Activated CD4-positive, alpha-beta T cell treated with anti-CD3 and anti-CD28 coated beads for 24 hours (primary cell): Measurements from ENCODE around the gene RFT1.
A peak's percentile ranks its signal among the peaks of the same experiment; 100 is the strongest.

ENCODE experiments used
- DNase-seq, 2 donors: peaks; one replicate each; pipeline ENCODE4 v3.0.0-alpha.2; 2020; ENCODE audit warnings: low read depth in 2 of 2

Gene RFT1

DNA sequence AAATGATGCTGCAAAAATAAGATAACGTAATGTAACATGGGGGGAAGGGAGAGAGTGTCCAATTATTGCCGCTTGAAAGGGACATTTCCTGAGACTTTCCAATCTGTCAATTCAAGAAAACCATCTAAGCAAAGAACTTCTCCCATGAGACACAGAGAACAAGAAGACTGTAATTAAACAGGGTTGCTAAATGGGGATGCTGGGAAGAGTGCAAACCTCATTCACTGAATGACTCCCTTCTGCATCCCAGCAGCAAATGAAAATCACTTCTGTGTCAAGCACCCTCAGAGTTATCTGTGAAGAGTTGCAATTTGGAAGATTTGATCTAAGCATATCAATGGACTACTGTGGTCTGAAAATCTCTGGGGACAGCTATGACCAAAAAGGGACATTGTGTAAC is 3.6 kb downstream of the RFT1 start:
- DNase-seq, result no peak

DNA sequence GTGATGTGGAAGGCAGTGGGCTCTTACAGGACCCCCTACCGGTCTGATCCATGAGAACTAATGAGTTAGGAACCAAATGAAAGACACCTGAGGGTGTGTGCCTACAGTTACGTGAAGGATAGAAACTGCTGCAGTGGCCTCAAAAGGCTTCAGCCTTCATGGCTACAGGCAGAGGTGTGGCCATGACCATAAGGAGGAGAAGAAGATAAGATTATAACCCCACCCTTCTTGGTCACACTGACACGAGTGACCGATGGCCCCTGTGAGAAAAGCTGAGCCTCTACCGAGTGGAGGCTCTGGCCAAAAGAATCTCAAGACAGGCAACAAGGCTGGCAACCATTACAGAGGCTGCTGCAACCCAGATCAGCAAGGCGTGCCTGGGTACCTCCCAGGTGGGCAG is 6.3 kb downstream of the RFT1 start:
- no peak for DNase-seq

DNA sequence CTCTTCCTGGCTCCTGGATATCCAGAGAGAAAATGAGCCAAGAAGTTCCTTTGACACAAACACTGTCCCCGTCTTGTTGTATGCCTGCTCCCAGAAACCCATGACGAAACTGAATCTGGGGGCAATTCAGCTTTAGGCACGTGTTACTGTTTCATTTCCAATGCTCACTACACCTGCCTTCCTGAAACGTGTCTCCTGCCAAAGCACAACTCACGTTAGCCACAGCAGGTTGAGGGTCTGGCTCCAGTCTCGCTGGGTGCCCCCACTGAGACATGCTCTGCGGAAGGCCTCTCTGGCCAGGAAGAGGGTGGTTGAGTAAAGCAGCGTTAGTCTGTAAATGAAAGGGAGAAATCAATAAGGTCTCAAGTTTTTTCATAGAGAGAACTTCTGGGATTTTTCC is 6.7 kb downstream of the RFT1 start:
- no peak for DNase-seq

DNA sequence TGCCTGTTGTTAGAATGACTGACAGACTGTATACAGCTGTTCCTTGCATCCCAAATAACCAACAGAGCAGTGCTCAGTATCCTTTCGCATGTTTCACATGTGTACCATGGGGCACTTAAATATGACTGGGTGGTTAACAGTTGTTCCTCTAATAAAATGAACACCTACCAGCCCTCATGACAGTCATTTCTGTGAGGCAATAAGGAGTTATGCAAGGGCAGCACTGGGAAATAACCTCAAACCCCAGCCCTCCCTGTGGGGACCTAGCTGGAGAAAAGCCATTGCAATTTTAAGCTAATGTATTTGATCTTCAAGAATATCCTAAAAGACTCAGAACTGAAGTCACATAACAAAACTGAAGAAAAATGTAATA is 7.3 kb downstream of the RFT1 start:
- DNase-seq, result no peak

DNA sequence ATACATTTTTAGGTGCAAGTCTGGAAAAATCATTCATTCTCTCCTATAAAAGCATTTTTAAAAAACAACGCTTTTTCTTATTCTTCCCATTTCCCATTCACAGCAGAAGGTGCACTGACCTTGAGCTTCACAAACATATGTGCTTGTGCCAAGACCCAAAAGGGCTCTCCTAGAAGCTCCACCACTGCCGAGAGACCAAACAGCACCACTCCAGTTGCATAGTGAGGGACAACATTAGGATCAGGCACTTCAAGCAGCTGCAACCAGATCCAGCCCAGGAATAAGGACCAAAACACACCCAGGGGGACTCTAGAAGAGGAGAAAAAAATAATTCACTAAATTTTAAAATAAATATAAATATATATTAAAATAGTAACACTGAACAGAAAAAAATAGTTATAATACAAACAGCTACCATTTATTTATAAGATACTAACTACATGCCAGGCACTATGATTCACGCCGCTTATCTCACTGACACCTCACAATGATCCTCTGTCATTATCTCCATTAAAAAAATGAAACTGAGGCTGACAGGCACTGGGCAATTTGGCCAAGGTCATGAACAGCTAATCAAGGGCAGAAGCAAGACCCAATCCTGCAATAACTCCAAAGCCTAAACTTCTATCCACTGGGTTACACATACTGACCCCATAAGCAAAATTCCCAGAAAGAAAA is 7.8 kb downstream of the RFT1 start:
- DNase-seq, result no peak

DNA sequence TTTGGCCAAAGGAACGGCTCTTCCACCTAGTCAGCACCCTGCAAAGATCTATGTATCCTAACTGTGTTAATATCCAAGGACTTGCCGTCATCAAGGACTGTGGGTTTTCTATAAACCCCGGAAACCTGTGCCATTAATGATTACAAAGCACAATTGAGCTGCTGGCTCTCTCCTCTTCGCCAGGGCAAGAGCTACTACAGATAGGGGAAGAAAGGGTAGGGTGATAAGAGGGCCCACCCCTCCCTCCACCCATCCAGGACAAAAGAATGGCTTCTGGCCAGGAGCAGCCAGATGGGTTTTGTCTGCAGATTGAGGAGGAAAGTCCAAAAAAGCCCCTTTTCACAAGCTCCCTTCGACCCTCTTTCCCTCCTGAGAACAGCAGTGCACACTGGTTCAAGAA is 9.9 kb downstream of the RFT1 start:
- no peak for DNase-seq

DNA sequence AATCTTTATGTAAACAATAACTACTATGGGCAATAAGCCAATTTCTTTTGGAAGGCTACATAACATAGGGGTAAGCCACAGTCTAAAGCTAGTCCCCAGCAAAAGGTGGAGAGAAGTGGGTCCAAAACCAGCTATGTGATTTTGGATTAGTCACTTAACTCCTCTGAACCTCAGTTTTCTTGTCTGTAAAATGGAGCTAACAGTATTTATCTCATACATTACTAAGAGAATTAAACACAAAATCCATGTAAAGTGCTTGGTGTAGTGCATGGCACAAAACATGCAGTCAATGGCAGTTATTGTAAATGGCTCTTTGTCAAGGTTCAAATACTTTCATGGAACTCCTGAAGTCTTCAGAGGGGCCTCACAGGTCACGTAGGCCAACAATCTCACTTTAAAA is 13.3 kb downstream of the RFT1 start:
- no peak for DNase-seq

DNA sequence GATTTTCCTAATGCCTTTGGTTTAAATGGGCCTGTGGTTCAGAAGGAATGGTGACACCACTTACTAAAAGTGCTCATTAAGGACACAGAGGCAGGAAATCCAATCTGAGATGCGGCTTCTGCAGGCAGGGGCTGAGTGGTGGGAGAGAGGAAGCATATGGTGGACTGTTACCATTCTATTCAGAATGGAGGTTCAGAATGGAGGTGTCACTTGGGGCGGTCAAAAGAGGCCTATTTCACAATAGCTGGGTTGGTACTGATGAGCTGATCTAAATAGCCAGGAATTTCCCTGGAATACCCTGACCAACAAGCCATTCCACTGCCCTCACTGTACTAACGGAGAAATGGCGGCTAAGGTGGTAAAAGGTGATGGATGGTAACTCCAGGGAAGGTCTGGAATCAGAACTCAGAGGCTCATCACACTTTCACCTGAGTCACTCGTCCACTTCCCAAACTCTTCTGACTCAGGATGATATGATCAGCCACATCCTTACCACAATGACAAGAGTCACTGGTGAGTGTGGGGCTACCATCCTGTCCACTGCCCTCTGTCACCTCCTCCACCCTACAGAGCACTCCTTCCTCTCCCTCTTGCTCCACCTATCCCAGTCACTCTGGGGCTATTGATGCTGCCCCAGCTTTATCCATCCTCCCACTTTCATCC is 15.7 kb downstream of the RFT1 start:
- no peak for DNase-seq

DNA sequence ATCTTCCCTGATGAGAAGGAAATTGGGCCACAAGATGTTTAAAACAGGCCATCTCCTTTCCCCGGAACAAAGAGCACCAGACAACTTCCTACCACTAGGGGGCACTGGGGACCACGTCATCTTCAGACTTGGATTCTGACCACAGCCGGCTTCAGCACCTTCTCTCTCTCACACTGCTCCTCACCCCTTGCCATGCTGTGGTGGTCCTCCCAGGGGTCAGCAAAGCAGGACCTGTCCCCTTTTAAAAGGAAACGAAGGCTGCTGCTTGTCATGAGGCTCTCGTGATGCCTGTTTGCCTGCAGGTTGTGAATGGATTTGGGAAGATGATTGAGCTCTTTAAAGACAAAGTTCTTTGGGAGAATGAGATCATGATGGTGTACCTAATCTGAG is 16.2 kb downstream of the RFT1 start:
- peak; percentile 72 to 82 for DNase-seq

DNA sequence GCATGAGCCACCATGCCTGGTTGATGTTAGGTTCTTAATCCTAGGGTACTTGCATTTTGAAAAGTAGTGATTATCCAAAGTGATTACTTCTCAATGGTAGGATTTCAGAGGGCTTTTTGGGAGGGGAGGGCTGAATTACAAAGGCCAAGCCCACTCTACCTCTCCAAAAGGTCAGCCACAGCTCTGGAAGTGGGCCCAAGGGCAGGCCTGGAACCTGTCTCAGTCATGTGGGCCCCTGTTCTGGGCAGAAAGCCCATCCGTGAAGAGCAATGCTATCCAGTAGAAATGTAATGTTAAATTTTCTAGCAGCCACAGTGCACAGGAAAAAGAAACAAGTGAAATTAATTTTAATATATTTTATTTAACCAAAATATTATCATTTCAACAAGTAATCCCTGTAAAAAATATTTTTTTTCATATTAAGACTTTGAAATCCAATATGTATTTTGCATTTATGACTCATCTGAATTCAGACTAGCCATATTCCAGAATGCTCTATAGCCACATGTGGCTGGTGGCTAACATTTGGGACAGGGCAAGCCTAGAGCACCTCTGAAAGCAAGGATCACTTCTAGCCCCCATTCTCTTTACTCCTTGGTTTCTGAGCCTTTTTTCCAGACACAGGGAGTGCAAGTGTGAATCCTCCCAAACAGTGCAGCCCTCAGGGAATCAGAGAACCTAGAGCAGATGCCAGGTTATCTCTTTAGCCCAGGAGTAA is 16.8 kb downstream of the RFT1 start:
- no peak for DNase-seq

DNA sequence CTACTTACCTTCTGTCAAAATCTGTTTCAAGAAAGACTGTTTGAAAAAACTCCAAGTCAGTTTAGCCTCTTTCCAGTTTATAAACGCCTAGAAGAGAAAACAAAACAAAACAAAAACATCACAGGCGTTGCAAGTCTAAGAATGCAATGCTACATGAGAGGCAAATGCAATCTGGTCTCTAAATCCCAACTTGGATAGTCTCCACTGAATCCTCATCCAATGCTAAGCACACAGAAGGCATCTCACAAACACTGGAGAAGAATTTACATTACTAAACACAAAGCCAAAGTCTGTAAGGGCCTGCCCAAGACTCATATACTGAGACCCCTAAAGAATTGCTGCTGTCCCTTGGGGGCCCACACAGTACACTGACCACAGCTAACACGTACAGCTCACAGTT is 18.4 kb downstream of the RFT1 start:
- DNase-seq, result no peak

DNA sequence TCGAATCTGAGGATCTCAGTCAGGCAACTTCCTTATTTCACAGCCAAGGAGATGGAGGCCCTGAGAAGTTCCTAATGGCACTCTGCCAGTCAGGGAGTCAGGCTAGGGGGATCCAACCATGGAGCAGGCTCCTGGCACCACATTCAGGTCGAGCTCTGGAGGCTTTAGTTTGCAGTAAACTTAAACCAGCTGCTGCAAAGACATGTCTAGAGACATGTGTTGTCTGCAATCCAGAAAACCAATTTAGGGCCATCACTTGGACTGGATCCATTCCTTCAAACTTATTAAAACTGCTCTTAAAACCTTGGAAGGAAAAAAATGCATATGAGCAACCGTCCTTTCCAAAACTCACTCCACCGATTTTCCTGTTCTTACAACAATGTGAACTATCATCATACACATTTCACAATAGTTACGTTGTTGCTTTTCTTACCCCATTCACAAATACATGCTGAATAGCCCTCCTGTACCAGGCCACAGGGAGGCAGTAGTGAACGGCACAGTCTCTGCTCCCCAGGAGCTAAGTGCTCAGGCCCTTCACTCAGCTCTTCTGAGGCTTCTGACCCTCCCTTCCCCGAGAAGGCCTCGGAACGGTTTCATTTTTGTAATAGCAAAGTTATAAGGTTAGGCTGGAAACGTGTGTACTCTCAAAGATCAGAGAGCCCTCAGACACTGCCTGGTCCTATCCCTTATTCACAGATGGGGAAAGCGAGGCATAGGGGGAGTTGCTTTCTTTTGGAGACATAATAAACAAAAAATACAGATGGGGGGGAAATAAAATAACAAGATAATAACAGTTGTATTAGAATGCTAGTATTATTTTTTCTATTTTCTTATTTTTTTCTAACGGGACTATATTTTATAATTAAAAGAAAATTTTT is 20.1 kb downstream of the RFT1 start:
- no peak for DNase-seq

DNA sequence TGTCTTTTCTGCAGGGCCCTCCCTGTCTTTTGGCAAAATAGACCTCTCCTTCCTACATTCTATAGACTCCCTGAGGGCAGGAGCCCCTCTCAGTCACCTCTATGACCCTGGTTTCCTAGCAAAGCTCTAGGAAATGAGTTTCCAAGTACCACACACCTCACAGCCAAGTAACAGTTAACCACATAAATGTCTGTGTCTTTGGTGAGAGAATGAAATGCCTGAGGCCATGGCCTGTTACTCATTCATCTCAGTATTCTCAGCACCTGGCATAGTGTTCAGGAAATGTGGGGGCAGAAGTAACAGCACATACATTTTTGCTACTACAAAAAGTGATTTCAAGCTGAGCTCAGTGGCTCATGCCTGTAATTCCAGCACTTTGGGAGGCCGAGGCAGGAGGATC is 21.0 kb downstream of the RFT1 start:
- no peak for DNase-seq

DNA sequence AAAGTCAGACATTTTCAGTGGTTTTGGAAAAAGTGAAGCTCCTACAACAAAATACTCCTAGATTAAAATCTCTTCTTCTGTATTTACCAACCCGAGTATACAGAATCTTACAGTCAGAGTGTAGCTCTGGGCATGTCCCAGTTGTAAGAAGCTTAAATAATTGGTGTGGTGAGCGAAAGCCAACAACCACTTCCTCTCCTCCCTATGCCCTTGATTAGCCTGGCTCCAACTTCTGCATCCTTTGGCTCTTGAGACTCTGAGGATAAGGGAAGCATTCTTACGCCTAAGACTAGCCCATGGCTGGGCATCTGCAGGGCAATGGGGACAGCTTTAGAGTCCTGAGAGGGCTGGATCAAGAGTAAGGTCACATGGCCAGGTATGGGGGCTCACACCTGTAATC is 25.5 kb downstream of the RFT1 start:
- no peak for DNase-seq

DNA sequence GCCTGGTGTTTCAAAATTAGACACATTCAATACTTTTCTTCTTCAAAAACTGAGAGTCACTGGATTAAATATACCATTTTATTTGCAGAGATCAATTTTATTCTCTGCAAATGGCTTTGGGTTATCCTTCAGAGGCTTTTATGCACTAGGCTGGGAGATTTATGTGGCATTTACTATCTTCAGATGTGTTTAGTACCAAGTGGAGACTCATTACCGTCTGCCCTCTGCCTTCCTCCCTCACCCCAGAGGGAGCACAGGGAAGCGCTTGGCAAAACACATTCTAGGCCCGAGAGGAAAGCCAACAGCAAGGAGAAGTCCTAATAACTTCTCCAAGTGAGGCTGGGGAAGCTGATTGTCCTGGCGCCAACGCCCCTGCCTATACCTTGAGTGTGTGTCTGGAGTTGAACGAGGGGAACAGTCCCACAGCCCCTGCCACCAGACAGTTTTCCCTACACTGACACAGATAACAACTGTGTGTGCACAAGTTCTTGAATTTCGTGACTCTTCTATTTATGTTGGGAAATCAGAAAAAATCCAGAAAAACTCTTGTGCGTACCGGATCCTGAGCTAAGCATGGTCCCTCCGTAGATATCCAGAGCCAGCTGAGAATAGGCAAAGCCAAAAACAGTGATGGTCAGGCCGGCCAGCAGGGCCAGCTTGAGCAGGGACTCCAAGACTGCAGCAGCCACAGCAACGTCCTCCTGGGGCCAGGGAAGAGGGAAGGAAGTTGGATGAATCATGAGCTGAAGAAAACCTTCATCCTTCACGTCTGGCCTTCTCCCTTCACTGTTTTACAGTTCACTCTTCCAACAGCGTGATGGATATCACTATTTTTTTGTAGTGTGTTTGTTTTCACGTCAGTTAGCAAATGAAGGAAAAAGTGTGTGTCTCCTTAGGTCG is 26.6 kb downstream of the RFT1 start:
- no peak for DNase-seq

DNA sequence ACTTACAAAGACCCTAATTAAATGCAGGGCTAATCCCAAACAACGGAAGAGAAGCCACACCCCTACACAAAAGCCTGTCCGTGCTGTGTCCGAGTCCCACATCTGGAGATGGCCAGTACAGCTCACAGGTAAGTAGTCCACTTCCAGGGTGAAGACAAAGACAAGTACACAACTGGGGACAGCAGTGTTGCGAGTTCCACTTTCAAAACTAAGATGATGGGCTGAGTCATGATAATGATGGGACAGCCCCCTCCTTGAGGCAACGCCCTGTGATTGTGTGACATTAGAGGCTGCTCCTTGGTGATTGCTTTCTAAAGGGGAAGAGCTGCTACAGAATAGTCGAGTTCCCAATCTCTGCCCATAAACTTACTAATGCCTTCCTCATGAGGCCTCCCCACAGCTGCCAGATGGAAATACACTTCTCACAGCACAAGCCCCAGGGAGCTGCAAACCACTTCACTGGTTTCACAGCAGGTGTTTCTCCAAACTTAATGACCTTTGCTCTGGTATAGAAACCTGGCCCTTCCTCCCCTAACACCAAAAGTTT is 27.6 kb downstream of the RFT1 start:
- peak; percentile 23 for DNase-seq

DNA sequence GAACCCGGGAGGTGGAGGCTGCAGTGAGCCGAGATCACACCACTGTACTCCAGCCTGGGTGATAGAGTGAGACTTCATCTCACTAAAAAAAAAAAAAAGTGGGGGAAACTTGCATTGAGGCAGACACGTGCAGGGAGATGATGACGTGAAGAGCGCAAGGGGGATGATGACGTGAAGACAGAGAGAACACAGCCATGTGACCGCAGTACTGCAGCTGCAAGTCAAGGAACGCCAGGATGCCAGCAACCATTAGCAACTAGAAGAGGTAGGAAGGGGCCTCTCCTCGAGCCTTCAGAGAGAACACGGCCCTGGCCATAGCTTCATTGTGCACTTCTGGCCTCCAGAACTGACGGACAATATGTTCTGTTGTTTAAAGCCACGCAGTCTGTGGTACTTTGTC is 28.3 kb downstream of the RFT1 start:
- no peak for DNase-seq

DNA sequence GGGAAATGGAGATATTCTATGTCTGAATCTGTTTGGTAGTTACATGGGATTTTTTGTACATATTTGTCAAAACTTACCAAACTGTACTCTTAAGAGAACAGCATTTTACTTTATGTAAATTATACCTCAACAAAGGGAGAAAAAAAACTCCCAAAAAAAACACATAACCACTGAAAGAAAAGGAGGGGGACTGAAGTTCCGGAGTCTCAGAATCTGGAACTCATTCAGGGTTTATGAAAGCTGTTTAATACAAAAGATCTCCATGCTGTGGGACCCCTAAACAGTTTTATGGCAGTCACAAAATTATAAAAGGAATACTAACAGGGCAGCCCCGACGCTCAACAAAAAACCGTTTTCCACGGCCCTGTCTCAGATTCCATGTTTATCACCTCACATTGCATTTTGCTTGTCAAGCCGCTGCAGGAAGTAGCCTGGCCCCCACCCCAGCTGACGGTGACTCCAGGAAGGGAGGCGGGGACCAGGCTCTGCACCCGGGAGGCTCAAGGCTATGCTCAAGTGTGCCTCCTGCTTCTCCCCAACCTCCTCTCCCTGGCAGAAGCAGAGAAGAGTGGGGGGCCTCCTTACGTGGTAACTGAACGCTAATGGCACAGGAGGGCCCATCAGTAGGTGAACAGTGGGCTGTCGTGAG is 29.3 kb downstream of the RFT1 start:
- no peak for DNase-seq

DNA sequence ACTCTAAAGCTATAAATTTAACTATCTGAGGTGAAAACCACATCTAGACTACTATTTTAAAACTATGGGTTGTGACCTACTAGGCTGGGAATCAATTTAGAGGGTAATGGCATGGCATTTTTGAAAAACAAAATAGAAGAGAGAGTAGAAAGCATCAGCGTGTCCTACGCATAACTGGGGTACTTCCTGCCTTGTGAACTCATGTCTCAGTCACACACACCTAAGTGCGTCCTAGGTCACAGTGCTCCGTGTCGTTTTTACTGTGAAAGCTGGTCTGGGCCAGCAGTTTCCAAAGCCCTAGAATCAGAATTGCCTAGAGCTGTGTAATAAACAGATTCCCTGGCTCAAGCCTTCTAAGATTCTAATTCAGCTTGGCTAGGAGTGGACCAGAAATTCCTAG is 32.3 kb downstream of the RFT1 start:
- no peak for DNase-seq

DNA sequence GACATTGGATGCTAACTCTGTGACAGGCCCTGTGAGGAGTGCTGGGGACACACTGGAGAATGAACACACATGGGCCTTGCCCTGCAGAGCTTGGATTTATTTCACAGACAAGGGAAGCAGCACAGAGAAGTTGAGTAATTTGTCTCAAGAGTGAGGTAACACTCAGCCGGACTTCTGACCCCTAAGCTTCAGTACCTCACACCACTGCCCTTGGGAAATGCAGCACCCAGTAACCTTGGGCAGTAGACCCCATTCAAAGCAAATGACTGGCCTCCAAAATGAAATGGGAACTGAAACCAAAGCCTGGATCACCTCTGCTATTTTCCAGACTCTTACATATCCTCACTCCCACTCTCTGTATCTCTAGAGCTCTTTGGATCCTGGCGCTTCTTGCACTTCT is 37.3 kb downstream of the RFT1 start:
- DNase-seq, result no peak

DNA sequence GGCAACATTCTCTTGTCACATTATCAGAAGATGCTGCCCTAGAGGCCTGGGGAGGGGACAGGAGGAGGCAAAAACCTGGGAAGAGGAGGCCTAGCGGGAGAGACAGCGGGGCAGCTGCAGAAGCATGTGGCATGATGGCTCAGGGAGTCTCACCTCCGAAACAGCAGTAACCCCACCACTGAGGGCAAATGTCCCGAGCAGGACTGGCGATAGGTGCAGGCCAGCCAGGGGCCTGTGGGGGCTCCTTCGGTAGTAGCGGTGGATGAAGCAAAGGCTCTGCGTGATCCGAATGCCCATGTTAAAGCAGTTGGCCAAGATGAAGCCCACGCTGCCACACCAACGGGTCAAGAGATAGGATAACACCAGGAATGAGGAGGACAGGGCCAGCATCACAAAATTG is 38.0 kb downstream of the RFT1 start:
- DNase-seq, result no peak
